Neural crest cell (in vitro differentiated cells): Measurements from ENCODE around the gene ELL. TPM values are rescaled to one million over a fixed set of nuclear protein-coding genes. Genes with fewer than 3 reads are reported as not detected.
A peak's percentile ranks its signal among the peaks of the same experiment; 100 is the strongest.

Experiments used
- DNase-seq: peaks from one replicate; pipeline ENCODE4 v3.0.0; 2021; ENCODE audit warnings: low read depth, mixed read lengths, low spot score
- H3K27ac Mint-ChIP-seq: one replicate; pipeline ENCODE4 v1.8.0; 2021; ENCODE audit warnings: mild to moderate bottlenecking, mixed read lengths; ENCODE audit not compliant: unreplicated experiment
- H3K27me3 Mint-ChIP-seq: 2 replicates; pipeline ENCODE4 v1.8.0; 2021; ENCODE audit warnings: low read depth, mild to moderate bottlenecking, mixed read lengths
- H3K36me3 Mint-ChIP-seq: 2 replicates; pipeline ENCODE4 v1.8.0; 2021; ENCODE audit warnings: low read depth, mild to moderate bottlenecking, mixed read lengths
- H3K4me1 Mint-ChIP-seq: 2 replicates; pipeline ENCODE4 v1.8.0; 2021; ENCODE audit warnings: mixed read lengths
- H3K4me3 Mint-ChIP-seq: one replicate; pipeline ENCODE4 v1.8.0; 2021; ENCODE audit warnings: mild to moderate bottlenecking, mixed read lengths
- H3K9me3 Mint-ChIP-seq: 2 replicates; pipeline ENCODE4 v1.8.0; 2021; ENCODE audit warnings: mixed read lengths
- total RNA-seq: library from RNA; stranded (reverse); gene quantifications from 2 replicates; pipeline ENCODE4 v1.2.1, GENCODE V29; 2021
- TF ChIP-seq, protein P1 (sequence below): fragments of 200-600 bp; sonication (generic); conservative IDR thresholded peaks from 2 replicates; pipeline ENCODE4 v1.5.0; 2021; ENCODE audit warnings: antibody characterized with exemption, mild to moderate bottlenecking

Gene ELL
- total RNA-seq, 1 donor from 2014 or later, result 11.1 TPM

DNA sequence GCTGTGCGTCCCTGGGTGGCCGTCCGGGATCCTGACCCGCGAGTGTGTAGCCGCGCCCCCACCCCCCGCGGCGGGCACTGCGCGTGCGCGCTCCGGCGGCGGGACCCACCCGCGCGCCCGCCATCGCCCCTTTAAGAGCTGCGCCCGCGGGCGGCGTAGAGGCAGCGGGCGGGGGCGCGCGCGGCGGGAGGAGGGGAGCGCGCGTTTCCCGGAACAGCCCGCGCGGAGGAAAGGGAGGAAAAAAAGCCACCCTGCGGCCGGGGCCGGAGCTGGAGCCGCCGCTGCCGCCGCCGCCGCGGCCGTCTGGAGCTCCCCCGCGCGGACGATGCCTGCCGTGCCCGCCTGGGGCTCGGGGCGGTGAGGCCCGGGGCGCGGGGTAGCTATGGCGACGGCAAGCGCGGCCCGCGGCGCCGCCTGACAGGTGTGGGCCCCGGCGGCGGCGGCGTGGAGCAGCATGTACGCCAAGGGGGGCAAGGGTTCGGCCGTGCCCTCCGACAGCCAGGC is 102.6 kb downstream of the ELL start, which contains the start of gene SSBP4:
Gene SSBP4 (plus strand): TSS at position 204 of the 504 bp plus-strand sequence. CDS start 251 bp downstream, at position 455.
- Mint-ChIP-seq H3K9me3 (no peaks in the 10 kb centered on the region), H3K4me1 (peaks cover 49% of the 10 kb centered on the region), H3K27ac (no peak within 1 kb of the TSS), H3K4me3 (peak within 1 kb of the TSS; percentile 89), H3K27me3 (peaks cover 40% of the 10 kb centered on the region), H3K36me3 (no peaks in the 10 kb centered on the region)
- DNase-seq, result peak; percentile 67
- TF ChIP-seq, protein P1, sequence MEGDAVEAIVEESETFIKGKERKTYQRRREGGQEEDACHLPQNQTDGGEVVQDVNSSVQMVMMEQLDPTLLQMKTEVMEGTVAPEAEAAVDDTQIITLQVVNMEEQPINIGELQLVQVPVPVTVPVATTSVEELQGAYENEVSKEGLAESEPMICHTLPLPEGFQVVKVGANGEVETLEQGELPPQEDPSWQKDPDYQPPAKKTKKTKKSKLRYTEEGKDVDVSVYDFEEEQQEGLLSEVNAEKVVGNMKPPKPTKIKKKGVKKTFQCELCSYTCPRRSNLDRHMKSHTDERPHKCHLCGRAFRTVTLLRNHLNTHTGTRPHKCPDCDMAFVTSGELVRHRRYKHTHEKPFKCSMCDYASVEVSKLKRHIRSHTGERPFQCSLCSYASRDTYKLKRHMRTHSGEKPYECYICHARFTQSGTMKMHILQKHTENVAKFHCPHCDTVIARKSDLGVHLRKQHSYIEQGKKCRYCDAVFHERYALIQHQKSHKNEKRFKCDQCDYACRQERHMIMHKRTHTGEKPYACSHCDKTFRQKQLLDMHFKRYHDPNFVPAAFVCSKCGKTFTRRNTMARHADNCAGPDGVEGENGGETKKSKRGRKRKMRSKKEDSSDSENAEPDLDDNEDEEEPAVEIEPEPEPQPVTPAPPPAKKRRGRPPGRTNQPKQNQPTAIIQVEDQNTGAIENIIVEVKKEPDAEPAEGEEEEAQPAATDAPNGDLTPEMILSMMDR, result peak; percentile 58

DNA sequence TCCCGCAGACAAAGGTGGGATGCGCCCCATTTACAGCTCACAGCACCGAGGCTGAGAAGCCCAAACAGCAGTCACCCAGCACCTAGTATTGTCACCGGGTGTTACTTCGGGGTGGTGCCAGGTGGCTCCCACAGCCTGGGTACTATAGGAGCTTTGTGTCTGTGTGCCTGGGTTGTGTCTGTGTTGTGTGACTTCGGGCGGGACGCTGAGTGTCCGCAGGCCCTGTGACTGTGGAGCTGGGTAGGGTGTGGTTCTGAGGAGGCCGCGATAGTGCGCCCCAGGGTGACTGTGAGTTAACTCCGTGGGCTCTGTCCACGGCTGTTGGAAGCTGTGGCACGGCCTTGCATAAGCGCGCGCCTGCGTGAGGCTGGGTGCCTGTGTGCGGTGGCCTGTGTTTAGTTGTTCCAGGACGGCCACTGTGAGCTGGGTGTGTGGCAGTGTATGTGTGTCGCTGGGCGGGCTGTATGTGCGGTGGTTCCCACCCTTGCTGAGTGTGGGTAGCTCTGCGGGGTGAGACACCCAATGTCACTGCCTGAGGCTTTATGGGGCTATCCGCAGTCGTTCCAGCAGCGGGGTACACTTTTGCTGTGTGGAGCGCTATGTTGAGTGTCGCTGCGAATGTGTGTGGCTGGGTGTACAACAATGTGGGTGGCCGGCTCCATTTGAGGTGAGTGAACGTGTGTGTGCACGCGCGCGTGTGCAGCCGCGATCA is 103.2 kb downstream of the ELL start:
- H3K27me3 Mint-ChIP-seq, result peaks cover 44% of the 10 kb centered on the region
- H3K9me3 Mint-ChIP-seq, result no peaks in the 10 kb centered on the region
- TF ChIP-seq, protein P1, result no peak
- H3K4me1 Mint-ChIP-seq, result peaks cover 46% of the 10 kb centered on the region
- DNase-seq, result no peak
- H3K36me3 Mint-ChIP-seq, result no peaks in the 10 kb centered on the region
- no peak overlapping the region for H3K27ac Mint-ChIP-seq
- H3K4me3 Mint-ChIP-seq, result peak overlapping the region; percentile 87

DNA sequence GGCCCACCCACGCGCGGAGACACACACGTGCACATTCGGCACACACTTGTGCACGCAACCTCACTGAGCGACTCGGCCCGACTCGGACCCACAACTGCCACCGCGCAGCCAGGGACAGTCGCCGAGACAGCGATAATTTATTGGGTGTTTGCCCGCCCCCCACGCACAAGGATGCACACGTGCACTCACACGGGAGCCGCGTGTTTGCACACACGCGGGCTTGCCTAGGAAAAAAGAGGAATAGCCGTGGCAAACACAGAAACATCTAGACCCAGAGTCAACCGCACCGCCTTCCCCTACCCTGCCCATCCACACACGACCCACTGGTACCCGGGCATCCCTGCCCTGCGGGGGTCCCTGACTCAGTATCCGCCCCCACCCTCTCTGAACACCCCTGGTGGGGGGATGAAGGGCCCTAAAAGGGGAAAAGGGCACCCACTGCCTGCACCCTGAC is 103.8 kb downstream of the ELL start:
- TF ChIP-seq, protein P1, result no peak
- peaks cover 46% of the 10 kb centered on the region for H3K27me3 Mint-ChIP-seq
- DNase-seq, result no peak
- peak overlapping the region; percentile 87 for H3K4me3 Mint-ChIP-seq
- no peaks in the 10 kb centered on the region for H3K36me3 Mint-ChIP-seq
- H3K9me3 Mint-ChIP-seq, result no peaks in the 10 kb centered on the region
- H3K27ac Mint-ChIP-seq, result peak overlapping the region; percentile 35
- peaks cover 44% of the 10 kb centered on the region for H3K4me1 Mint-ChIP-seq

DNA sequence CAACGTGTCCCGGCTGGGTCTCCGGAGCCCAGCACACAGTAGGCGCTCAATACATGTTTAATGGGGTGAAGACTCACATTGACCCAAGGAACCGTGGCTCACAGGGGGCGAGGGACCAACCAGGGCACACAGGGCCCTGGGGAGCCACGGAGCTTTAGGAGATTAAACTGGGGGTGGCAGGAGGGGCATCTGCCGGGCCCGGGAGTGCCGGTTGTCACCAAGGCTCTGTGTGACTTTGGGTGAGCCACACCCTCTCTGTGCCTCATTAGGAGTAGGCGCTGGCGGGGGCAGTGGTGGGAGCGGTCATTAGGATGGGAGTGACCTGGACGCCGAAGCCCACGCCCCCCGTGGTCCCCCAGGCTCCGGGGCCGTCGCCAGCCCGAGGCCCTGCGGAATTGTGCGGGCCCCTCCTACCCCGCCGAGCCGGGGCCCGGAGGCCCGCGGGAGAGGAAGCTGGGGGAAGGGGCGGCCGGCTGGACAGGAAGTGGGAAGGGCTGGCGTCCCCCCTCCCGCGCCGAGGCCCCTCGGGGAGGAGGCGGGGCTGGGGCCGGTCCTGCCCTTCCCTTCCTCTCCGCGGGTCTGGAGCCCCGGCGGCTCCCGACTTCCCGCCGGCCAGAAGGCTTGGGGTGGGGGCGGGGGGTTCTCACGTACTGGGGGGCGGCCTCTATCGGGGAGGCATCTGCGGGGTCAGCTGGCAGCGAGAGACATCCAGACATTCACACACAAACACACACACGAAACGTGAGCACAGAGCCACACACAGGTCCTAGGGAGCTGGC is 104.4 kb downstream of the ELL start:
- no peaks in the 10 kb centered on the region for H3K9me3 Mint-ChIP-seq
- TF ChIP-seq, protein P1, result no peak
- H3K36me3 Mint-ChIP-seq, result no peaks in the 10 kb centered on the region
- DNase-seq, result peak; percentile 65
- H3K4me1 Mint-ChIP-seq, result peaks cover 40% of the 10 kb centered on the region
- H3K27ac Mint-ChIP-seq, result peak overlapping the region; percentile 93
- H3K4me3 Mint-ChIP-seq, result peak overlapping the region; percentile 87
- H3K27me3 Mint-ChIP-seq, result peaks cover 52% of the 10 kb centered on the region

DNA sequence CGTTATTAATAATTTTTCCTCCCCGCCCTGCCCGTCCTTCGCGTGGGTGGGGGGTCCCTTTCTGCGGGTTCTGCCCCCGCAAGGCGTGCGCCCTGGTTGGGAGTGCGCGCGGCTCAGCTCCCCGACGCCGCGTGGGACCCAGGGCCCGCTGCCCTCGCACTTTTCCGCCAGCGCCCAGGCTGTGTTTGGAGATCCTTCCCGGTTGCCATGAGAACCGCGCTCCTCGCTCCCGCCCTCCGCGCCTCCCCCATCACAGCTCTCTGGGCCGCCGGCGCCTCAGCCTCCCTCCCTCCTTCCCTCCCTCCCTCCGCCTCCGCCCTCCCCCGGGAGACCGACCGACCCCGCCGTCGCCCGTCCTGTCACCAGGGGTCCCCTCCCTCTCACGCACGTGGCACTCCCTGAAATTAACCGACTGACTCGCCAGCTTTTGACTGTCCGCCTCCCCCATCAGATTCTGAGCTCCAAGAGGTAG is 105.1 kb downstream of the ELL start:
- peak; percentile 71 for DNase-seq
- peaks cover 40% of the 10 kb centered on the region for H3K4me1 Mint-ChIP-seq
- H3K27me3 Mint-ChIP-seq, result peaks cover 55% of the 10 kb centered on the region
- no peaks in the 10 kb centered on the region for H3K9me3 Mint-ChIP-seq
- peak overlapping the region; percentile 85 for H3K4me3 Mint-ChIP-seq
- TF ChIP-seq, protein P1, result no peak
- H3K36me3 Mint-ChIP-seq, result no peaks in the 10 kb centered on the region
- peak overlapping the region; percentile 98 for H3K27ac Mint-ChIP-seq
